HepG2 (cell line): ENCODE data around the gene FOXA1. TPM values are rescaled to one million over a fixed set of nuclear protein-coding genes. Genes with fewer than 3 reads are reported as not detected.

Experiments
- ADNP ChIP-seq: sonication (generic); formaldehyde crosslinking; IDR thresholded peaks from 2 replicates; pipeline ENCODE4 v1.4.0; 2020; ENCODE audit warnings: missing genetic modification reagents
- EP300 ChIP-seq, 3 experiments: sonication (generic) in 1 of 3; formaldehyde crosslinking in 1 of 3; IDR thresholded peaks; 2 replicates each; pipeline versions ENCODE4 v1.5.1 to v1.6.1; 2011 to 2020; ENCODE audit warnings: low read depth in 2 of 3, low read length in 2 of 3, borderline replicate concordance in 1 of 3, improper control_type of control experiment in 1 of 3, mild to moderate bottlenecking in 1 of 3, missing genetic modification reagents in 1 of 3, moderate library complexity in 1 of 3
- FLYWCH1 ChIP-seq: sonication (generic); formaldehyde crosslinking; IDR thresholded peaks from 2 replicates; pipeline ENCODE4 v1.8.1; 2023; ENCODE audit warnings: mild to moderate bottlenecking, missing genetic modification reagents
- MXD4 ChIP-seq: IDR thresholded peaks from 2 replicates; pipeline ENCODE4 v1.6.1; 2016; ENCODE audit warnings: mild to moderate bottlenecking, missing biosample characterization, missing genetic modification reagents
- NR1H2 ChIP-seq: sonication (generic); formaldehyde crosslinking; IDR thresholded peaks from 2 replicates; pipeline ENCODE4 v1.8.1; 2022; ENCODE audit warnings: low read depth, missing genetic modification reagents, borderline replicate concordance
- PAX8 ChIP-seq: sonication (generic); formaldehyde crosslinking; IDR thresholded peaks from 2 replicates; pipeline ENCODE4 v1.8.0; 2022; ENCODE audit warnings: mild to moderate bottlenecking, missing genetic modification reagents, borderline replicate concordance
- SRSF9 ChIP-seq: fragments of 200-400 bp; formaldehyde crosslinking; IDR thresholded peaks from 2 replicates; pipeline ENCODE4 v1.6.1; 2018; ENCODE audit warnings: borderline replicate concordance, mild to moderate bottlenecking, low read depth, low read length; ENCODE audit not compliant: insufficient read depth, poor library complexity, severe bottlenecking
- TBX3 ChIP-seq: fragments of 450-650 bp; IDR thresholded peaks from 2 replicates; pipeline ENCODE4 v1.6.1; 2017; ENCODE audit warnings: antibody characterized with exemption, mild to moderate bottlenecking, inconsistent platforms, borderline replicate concordance
- ZMYM3 ChIP-seq: sonication (generic); formaldehyde crosslinking; IDR thresholded peaks from 2 replicates; pipeline ENCODE4 v1.5.1; 2020; ENCODE audit warnings: mild to moderate bottlenecking, missing genetic modification reagents
- ZNF615 ChIP-seq: sonication (generic); formaldehyde crosslinking; IDR thresholded peaks from 2 replicates; pipeline ENCODE4 v1.5.0; 2020; ENCODE audit warnings: mild to moderate bottlenecking, missing genetic modification reagents, borderline replicate concordance
- polyA plus RNA-seq, 8 experiments: library from polyadenylated mRNA; depleted of rRNA in 3 of 8; stranded (reverse) in 7 of 8; unstranded in 1 of 8; fragments of >200 nt; fragmentation: Illumina TruSeq in 4 of 8; extraction: Trizol in 4 of 8; gene quantifications; 2 replicates each; pipeline versions ENCODE4 v1.2.1 to v1.2.3, GENCODE V29; 2011 to 2016; ENCODE audit warnings: low read depth in 4 of 8, missing spikeins in 1 of 8, mixed read lengths in 1 of 8; ENCODE audit not compliant: insufficient read depth in 1 of 8
- total RNA-seq, 5 experiments: library from RNA; depleted of rRNA; stranded (reverse); fragments of >200 nt; fragmentation: Illumina TruSeq; extraction: Trizol; gene quantifications; 2 replicates each; pipeline ENCODE4 v1.2.3, GENCODE V29; 2016; ENCODE audit warnings: low read depth in 1 of 5
- TF ChIP-seq, protein P1 (sequence below): sonication (generic); formaldehyde crosslinking; IDR thresholded peaks from 2 replicates; pipeline ENCODE4 v1.8.1; 2023; ENCODE audit warnings: mild to moderate bottlenecking, missing genetic modification reagents
- TF ChIP-seq, protein P2 (sequence below): IDR thresholded peaks from 2 replicates; pipeline ENCODE4 v1.6.1; 2016; ENCODE audit warnings: missing biosample characterization, missing genetic modification reagents, low read depth
- TF ChIP-seq, protein P3 (sequence below): IDR thresholded peaks from 2 replicates; pipeline ENCODE4 v1.6.1; 2018; ENCODE audit warnings: missing genetic modification reagents, mild to moderate bottlenecking, missing compliant biosample characterization
- TF ChIP-seq, protein P4 (sequence below): sonication (generic); formaldehyde crosslinking; IDR thresholded peaks from 2 replicates; pipeline ENCODE4 v1.8.0; 2022; ENCODE audit warnings: mild to moderate bottlenecking, missing genetic modification reagents, moderate library complexity
- TF ChIP-seq, protein P5 (sequence below): conservative IDR thresholded peaks from 2 replicates; pipeline ENCODE4 v1.6.1; 2018; ENCODE audit warnings: missing genetic modification reagents
- TF ChIP-seq, protein P6 (sequence below): sonication (generic); formaldehyde crosslinking; IDR thresholded peaks from 2 replicates; pipeline ENCODE4 v1.4.0; 2020; ENCODE audit warnings: missing genetic modification reagents

FOXA1 gene
- total and polyA plus RNA-seq, 2 of the 13 experiments (the other 11 are each of a cell fraction or from before 2014, with no cell fraction given) = 43.4 to 58.6 TPM

DNA sequence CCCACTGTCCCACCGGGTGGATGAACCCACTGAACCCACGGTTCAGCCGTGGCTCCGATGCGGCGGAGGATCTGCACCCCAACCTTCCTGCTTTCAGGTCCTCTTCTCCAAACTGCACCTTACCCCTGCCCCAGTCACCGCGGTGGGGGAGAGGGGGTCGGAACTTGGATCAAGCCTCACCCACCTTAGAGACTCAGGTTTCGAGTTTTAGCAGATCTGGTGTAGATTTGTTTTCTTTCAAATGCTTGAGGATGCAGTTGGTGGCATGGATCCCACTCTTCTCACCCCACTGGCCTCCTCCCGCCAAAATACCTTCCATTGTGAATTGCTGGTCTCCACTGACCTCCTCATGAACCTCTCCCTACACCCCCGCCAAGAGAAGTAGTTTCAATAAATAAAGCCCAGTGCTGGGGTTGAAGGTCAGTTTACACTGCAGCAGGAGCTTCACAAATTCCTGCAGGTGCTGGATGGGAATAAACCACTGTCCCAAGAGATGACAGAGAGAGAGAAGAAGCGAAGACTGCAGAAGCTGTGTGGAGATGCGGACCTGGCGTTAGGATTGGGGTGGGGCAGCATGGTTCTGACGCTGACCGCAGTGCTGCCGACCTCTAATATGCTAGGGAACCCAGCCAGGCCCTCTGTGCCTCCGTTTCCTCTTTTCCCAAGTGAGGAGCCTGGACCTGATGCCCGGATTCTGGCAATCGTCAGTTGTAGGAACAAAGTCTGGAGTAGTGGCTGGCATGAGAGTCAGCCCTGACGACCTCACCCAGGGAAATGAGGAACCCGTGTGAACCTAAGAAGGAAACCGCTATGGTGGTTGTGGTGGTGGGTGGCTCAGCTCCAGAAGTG is 7.8 kb upstream of the FOXA1 start (continued):
- TF ChIP-seq, protein P1, sequence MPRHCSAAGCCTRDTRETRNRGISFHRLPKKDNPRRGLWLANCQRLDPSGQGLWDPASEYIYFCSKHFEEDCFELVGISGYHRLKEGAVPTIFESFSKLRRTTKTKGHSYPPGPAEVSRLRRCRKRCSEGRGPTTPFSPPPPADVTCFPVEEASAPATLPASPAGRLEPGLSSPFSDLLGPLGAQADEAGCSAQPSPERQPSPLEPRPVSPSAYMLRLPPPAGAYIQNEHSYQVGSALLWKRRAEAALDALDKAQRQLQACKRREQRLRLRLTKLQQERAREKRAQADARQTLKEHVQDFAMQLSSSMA (CRISPR knock-in tag) = no peak
- TF ChIP-seq, protein P2, sequence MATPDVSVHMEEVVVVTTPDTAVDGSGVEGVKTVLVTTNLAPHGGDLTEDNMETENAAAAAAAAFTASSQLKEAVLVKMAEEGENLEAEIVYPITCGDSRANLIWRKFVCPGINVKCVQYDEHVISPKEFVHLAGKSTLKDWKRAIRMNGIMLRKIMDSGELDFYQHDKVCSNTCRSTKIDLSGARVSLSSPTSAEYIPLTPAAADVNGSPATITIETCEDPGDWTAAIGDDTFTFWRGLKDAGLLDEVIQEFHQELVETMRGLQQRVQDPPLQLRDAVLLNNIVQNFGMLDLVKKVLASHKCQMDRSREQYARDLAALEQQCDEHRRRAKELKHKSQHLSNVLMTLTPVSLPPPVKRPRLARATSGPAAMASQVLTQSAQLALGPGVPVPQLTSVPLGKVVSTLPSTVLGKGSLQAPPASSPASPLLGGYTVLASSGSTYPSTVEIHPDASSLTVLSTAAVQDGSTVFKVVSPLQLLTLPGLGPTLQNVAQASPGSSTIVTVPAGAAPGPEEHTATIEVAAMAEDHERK (CRISPR knock-in tag) = no peak; the same call in 1 of the 2 replicates
- TF ChIP-seq ZNF615 (CRISPR knock-in tag) (no peak), NR1H2 (CRISPR knock-in tag) (peak; percentile 9; the same call in 1 of the 2 replicates), ZMYM3 (CRISPR knock-in tag) (peak; percentile 94), TBX3 (no peak), MXD4 (CRISPR knock-in tag) (peak; percentile 82), ADNP (CRISPR knock-in tag) (0 out of 2 replicates have a peak, but pooled peaks have one; percentile 52), EP300 (IDR thresholded peaks at IDR 0.05; ENCODE audit: low read depth in 2 of 2, low read length in 2 of 2) (peak in 1 of 2 experiments; percentile 90; a peak in 2 of 4 replicates), EP300 (CRISPR knock-in tag; IDR thresholded peaks at IDR 0.05; ENCODE audit: borderline replicate concordance) (peak; percentile 72), SRSF9 (no peak), PAX8 (no peak), FLYWCH1 (CRISPR knock-in tag) (no peak)
- TF ChIP-seq, protein P3, sequence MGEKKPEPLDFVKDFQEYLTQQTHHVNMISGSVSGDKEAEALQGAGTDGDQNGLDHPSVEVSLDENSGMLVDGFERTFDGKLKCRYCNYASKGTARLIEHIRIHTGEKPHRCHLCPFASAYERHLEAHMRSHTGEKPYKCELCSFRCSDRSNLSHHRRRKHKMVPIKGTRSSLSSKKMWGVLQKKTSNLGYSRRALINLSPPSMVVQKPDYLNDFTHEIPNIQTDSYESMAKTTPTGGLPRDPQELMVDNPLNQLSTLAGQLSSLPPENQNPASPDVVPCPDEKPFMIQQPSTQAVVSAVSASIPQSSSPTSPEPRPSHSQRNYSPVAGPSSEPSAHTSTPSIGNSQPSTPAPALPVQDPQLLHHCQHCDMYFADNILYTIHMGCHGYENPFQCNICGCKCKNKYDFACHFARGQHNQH (CRISPR knock-in tag) = peak; percentile 89
- TF ChIP-seq, protein P4, sequence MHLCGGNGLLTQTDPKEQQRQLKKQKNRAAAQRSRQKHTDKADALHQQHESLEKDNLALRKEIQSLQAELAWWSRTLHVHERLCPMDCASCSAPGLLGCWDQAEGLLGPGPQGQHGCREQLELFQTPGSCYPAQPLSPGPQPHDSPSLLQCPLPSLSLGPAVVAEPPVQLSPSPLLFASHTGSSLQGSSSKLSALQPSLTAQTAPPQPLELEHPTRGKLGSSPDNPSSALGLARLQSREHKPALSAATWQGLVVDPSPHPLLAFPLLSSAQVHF (CRISPR knock-in tag) = no peak
- TF ChIP-seq, protein P5, sequence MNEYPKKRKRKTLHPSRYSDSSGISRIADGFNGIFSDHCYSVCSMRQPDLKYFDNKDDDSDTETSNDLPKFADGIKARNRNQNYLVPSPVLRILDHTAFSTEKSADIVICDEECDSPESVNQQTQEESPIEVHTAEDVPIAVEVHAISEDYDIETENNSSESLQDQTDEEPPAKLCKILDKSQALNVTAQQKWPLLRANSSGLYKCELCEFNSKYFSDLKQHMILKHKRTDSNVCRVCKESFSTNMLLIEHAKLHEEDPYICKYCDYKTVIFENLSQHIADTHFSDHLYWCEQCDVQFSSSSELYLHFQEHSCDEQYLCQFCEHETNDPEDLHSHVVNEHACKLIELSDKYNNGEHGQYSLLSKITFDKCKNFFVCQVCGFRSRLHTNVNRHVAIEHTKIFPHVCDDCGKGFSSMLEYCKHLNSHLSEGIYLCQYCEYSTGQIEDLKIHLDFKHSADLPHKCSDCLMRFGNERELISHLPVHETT (CRISPR knock-in tag) = peak; percentile 33; the same call in 1 of the 2 replicates
- TF ChIP-seq, protein P6, sequence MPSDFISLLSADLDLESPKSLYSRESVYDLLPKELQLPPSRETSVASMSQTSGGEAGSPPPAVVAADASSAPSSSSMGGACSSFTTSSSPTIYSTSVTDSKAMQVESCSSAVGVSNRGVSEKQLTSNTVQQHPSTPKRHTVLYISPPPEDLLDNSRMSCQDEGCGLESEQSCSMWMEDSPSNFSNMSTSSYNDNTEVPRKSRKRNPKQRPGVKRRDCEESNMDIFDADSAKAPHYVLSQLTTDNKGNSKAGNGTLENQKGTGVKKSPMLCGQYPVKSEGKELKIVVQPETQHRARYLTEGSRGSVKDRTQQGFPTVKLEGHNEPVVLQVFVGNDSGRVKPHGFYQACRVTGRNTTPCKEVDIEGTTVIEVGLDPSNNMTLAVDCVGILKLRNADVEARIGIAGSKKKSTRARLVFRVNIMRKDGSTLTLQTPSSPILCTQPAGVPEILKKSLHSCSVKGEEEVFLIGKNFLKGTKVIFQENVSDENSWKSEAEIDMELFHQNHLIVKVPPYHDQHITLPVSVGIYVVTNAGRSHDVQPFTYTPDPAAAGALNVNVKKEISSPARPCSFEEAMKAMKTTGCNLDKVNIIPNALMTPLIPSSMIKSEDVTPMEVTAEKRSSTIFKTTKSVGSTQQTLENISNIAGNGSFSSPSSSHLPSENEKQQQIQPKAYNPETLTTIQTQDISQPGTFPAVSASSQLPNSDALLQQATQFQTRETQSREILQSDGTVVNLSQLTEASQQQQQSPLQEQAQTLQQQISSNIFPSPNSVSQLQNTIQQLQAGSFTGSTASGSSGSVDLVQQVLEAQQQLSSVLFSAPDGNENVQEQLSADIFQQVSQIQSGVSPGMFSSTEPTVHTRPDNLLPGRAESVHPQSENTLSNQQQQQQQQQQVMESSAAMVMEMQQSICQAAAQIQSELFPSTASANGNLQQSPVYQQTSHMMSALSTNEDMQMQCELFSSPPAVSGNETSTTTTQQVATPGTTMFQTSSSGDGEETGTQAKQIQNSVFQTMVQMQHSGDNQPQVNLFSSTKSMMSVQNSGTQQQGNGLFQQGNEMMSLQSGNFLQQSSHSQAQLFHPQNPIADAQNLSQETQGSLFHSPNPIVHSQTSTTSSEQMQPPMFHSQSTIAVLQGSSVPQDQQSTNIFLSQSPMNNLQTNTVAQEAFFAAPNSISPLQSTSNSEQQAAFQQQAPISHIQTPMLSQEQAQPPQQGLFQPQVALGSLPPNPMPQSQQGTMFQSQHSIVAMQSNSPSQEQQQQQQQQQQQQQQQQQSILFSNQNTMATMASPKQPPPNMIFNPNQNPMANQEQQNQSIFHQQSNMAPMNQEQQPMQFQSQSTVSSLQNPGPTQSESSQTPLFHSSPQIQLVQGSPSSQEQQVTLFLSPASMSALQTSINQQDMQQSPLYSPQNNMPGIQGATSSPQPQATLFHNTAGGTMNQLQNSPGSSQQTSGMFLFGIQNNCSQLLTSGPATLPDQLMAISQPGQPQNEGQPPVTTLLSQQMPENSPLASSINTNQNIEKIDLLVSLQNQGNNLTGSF (CRISPR knock-in tag) = peak; percentile 39
